ENCODE data around the gene MUCL3. TPM values are rescaled to one million over a fixed set of nuclear protein-coding genes. Genes with fewer than 3 reads are reported as not detected.

MUCL3 gene
- total RNA-seq, 1 donor from 2014 or later, result not detected

Small RNAs within 50 kb of the gene (small RNA-seq; reads per million reads assigned to genes)
- gene RF00019, result not detected

Other genes starting within 250 kb of the MUCL3 start
- gene NRM, start 250.0 kb upstream of the MUCL3 start, total RNA-seq, result 3.7 TPM
- gene MDC1, start 223.7 kb upstream of the MUCL3 start, total RNA-seq, result 5.2 TPM
- 317 TPM for gene TUBB, start 220.6 kb upstream of the MUCL3 start, total RNA-seq
- 44.9 TPM for gene FLOT1, start 198.3 kb upstream of the MUCL3 start, total RNA-seq
- 4.2 TPM for gene IER3, start 196.4 kb upstream of the MUCL3 start, total RNA-seq
- 40.7 TPM for gene DDR1, start 56.5 kb upstream of the MUCL3 start, total RNA-seq
- gene GTF2H4, start 32.8 kb upstream of the MUCL3 start, total RNA-seq, result 7.3 TPM
- 12.5 TPM for gene VARS2, start 26.7 kb upstream of the MUCL3 start, total RNA-seq
- gene SFTA2, start 8.8 kb upstream of the MUCL3 start, total RNA-seq, result not detected
- not detected for gene MUC21, start 42.7 kb downstream of the MUCL3 start, total RNA-seq
- not detected for gene MUC22, start 69.5 kb downstream of the MUCL3 start, total RNA-seq
- gene C6orf15, start 171.6 kb downstream of the MUCL3 start, total RNA-seq, result not detected
- gene PSORS1C1, start 173.8 kb downstream of the MUCL3 start, total RNA-seq, result under 0.01 TPM
- not detected for gene CDSN, start 179.5 kb downstream of the MUCL3 start, total RNA-seq
- gene PSORS1C2, start 198.1 kb downstream of the MUCL3 start, total RNA-seq, result not detected
- gene CCHCR1, start 216.8 kb downstream of the MUCL3 start, total RNA-seq, result 9.9 TPM
- gene TCF19, start 217.6 kb downstream of the MUCL3 start, total RNA-seq, result 8.4 TPM
- gene POU5F1, start 229.7 kb downstream of the MUCL3 start, total RNA-seq, result not detected